Measurements from ENCODE around the gene CXXC4.

DNA sequence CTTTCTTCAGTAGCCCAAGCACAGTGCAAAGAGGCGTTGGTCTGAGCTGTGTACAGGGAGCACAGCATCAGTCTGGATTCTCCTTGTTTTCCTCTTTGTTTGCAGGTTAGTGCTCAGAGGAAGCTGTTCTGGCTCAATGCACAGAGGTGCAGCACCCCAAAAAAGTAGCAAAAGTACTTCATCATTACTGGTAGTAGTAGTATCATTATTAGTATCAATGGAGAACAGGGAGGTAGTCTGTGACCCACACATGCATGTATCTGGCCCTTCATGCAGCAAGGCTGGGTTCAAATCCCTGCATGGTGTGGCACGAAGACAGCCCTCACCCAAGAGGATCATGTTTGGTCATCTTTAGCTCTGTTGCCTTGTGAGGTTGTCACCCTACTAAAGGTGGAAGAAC is 68.7 kb downstream of the CXXC4 start:
- TF ChIP-seq, protein P1, sequence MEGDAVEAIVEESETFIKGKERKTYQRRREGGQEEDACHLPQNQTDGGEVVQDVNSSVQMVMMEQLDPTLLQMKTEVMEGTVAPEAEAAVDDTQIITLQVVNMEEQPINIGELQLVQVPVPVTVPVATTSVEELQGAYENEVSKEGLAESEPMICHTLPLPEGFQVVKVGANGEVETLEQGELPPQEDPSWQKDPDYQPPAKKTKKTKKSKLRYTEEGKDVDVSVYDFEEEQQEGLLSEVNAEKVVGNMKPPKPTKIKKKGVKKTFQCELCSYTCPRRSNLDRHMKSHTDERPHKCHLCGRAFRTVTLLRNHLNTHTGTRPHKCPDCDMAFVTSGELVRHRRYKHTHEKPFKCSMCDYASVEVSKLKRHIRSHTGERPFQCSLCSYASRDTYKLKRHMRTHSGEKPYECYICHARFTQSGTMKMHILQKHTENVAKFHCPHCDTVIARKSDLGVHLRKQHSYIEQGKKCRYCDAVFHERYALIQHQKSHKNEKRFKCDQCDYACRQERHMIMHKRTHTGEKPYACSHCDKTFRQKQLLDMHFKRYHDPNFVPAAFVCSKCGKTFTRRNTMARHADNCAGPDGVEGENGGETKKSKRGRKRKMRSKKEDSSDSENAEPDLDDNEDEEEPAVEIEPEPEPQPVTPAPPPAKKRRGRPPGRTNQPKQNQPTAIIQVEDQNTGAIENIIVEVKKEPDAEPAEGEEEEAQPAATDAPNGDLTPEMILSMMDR (CRISPR knock-in tag; IDR thresholded peaks at IDR 0.05), result no peak
- TF ChIP-seq MXI1 (IDR thresholded peaks at IDR 0.05; ENCODE audit: borderline replicate concordance, low read depth, low read length) (no peak), FOXJ3 (CRISPR knock-in tag; IDR thresholded peaks at IDR 0.05; ENCODE audit: borderline replicate concordance) (no peak)
- TF ChIP-seq, protein P2, sequence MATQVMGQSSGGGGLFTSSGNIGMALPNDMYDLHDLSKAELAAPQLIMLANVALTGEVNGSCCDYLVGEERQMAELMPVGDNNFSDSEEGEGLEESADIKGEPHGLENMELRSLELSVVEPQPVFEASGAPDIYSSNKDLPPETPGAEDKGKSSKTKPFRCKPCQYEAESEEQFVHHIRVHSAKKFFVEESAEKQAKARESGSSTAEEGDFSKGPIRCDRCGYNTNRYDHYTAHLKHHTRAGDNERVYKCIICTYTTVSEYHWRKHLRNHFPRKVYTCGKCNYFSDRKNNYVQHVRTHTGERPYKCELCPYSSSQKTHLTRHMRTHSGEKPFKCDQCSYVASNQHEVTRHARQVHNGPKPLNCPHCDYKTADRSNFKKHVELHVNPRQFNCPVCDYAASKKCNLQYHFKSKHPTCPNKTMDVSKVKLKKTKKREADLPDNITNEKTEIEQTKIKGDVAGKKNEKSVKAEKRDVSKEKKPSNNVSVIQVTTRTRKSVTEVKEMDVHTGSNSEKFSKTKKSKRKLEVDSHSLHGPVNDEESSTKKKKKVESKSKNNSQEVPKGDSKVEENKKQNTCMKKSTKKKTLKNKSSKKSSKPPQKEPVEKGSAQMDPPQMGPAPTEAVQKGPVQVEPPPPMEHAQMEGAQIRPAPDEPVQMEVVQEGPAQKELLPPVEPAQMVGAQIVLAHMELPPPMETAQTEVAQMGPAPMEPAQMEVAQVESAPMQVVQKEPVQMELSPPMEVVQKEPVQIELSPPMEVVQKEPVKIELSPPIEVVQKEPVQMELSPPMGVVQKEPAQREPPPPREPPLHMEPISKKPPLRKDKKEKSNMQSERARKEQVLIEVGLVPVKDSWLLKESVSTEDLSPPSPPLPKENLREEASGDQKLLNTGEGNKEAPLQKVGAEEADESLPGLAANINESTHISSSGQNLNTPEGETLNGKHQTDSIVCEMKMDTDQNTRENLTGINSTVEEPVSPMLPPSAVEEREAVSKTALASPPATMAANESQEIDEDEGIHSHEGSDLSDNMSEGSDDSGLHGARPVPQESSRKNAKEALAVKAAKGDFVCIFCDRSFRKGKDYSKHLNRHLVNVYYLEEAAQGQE (IDR thresholded peaks at IDR 0.05; ENCODE audit: borderline replicate concordance in 1 of 2, low read depth in 1 of 2, low read length in 2 of 2), result no peak

Data from HepG2 (cell line).